Tibial artery (tissue), 4 donors: ENCODE results near the gene NAT14.
"Not testable (repeated sequence)": the region's sequence is repeated elsewhere in the genome, so short reads cannot be mapped to it uniquely, and the experiment has no call there.

Source experiments
- DNase-seq, 2 donors: peaks; one replicate each; pipeline ENCODE4 v3.0.0-alpha.2; 2019
- H3K27ac ChIP-seq, 2 donors: fragments of 200-600 bp; sonication (generic) in 1 of 2; 1 replicate in 1 of 2; 2 replicates in 1 of 2; pipeline ENCODE4 v1.5.1; 2018 to 2019; ENCODE audit warnings: mild to moderate bottlenecking in 1 of 2
- H3K27me3 ChIP-seq, 2 donors: fragments of 200-600 bp; sonication (generic) in 1 of 2; one replicate each; pipeline versions ENCODE4 v1.5.1 to v1.6.0; 2016 to 2019
- H3K36me3 ChIP-seq, 3 donors: fragments of 200-600 bp; sonication (generic) in 2 of 3; one replicate each; pipeline ENCODE4 v1.5.1; 2016 to 2019; ENCODE audit warnings: mild to moderate bottlenecking in 2 of 3
- H3K4me1 ChIP-seq, 4 donors: fragments of 200-600 bp; sonication (generic) in 2 of 4; 1 replicate in 3 of 4; 2 replicates in 1 of 4; pipeline ENCODE4 v1.5.1; 2016 to 2019
- H3K4me3 ChIP-seq, 2 donors: fragments of 200-600 bp; sonication (generic) in 1 of 2; 1 replicate in 1 of 2; 2 replicates in 1 of 2; pipeline ENCODE4 v1.5.1; 2018 to 2019; ENCODE audit warnings: mild to moderate bottlenecking in 2 of 2
- H3K9me3 ChIP-seq, 3 donors: fragments of 200-600 bp; sonication (generic) in 1 of 3; one replicate each; pipeline ENCODE4 v1.5.1; 2016 to 2019
- intact Hi-C: fragments of 100-400 bp; cut with DNase I; formaldehyde crosslinking; loops from one replicate; pipeline ENCODE4 v1.15.0; 2023; ENCODE audit warnings: low total_unique reads
- TF ChIP-seq, protein P1 (sequence below), 2 experiments: fragments of 200-600 bp in 1 of 2; fragments of 450-650 bp in 1 of 2; IDR thresholded peaks; one replicate each; pipeline ENCODE4 v1.5.1; 2017 to 2019; ENCODE audit warnings: antibody characterized with exemption in 2 of 2, mild to moderate bottlenecking in 1 of 2, moderate library complexity in 1 of 2

Gene NAT14

DNA sequence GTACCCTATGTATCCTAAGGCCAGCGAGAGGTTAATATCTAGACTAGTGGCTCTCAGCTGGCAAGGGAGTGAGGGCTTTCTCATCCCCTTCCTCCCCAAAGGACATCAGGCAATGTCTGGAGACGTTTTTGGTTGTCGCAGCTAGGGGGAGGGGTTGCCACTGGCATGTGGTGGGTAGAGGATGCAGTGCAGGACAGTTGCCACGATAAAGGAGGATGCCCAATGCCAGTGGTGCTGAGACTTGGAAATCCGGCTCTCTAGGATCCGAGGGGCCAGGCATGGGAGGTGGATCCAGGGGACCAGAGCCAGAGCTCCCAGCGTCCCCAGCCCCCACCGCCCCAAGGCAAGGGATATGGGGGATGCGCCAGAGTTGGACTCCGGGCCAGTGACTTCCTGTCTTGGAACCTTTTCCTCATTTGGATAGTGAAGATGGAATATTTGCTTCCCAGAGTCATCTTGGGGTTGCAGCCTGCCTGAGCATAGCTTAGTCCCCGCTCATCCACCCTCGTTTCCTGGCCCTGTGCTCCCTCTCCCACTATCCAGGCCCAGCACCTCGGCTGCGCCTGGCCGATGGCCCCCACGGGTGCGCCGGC, 8.2 kb downstream of the NAT14 start:
- peaks cover 0 to 61% of the 10 kb centered on the region in 2 donors for H3K27me3 ChIP-seq
- no peaks in the 10 kb centered on the region for H3K36me3 ChIP-seq
- intact Hi-C loops, result no loop called here
- peak overlapping the region; percentile 60 to 72 for H3K27ac ChIP-seq
- TF ChIP-seq, protein P1, sequence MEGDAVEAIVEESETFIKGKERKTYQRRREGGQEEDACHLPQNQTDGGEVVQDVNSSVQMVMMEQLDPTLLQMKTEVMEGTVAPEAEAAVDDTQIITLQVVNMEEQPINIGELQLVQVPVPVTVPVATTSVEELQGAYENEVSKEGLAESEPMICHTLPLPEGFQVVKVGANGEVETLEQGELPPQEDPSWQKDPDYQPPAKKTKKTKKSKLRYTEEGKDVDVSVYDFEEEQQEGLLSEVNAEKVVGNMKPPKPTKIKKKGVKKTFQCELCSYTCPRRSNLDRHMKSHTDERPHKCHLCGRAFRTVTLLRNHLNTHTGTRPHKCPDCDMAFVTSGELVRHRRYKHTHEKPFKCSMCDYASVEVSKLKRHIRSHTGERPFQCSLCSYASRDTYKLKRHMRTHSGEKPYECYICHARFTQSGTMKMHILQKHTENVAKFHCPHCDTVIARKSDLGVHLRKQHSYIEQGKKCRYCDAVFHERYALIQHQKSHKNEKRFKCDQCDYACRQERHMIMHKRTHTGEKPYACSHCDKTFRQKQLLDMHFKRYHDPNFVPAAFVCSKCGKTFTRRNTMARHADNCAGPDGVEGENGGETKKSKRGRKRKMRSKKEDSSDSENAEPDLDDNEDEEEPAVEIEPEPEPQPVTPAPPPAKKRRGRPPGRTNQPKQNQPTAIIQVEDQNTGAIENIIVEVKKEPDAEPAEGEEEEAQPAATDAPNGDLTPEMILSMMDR (IDR thresholded peaks at IDR 0.05), result no peak
- peaks cover 0 to 27% (median 10%) of the 10 kb centered on the region in 4 donors for H3K4me1 ChIP-seq
- no peaks in the 10 kb centered on the region for H3K9me3 ChIP-seq
- peak overlapping the region; percentile 23 to 35 for H3K4me3 ChIP-seq
- no peak for DNase-seq

DNA sequence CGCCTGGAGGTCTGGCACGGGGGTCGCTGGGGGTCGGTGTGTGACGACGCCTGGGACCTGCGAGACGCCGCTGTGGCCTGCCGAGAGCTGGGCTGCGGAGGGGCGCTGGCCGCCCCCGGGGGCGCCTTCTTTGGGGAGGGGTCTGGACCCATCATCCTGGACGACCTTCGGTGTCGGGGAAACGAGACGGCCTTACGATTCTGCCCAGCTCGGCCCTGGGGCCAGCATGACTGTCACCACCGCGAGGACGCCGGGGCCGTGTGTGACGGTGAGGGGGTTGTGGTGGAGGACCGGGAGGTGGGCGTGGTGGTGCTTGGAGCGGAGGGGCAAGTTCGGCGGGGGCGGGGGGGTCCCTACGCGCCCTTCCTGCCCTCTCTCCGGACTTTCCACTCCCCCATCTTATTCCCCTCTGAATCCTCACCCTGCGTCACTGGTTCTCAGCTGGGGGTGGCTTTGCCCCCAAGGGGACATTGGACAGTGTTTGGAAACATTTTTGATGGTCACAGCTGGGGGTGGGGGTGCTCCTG, 8.7 kb downstream of the NAT14 start:
- Histone ChIP-seq H3K9me3 (no peaks in the 10 kb centered on the region), H3K4me3 (peak overlapping the region; percentile 23 to 35), H3K4me1 (peaks cover 0 to 27% (median 8%) of the 10 kb centered on the region in 4 donors), H3K36me3 (no peaks in the 10 kb centered on the region), H3K27me3 (peaks cover 0 to 61% of the 10 kb centered on the region in 2 donors), H3K27ac (peak overlapping the region; percentile 60 to 72)
- intact Hi-C loops, result no loop called here
- TF ChIP-seq, protein P1 (IDR thresholded peaks at IDR 0.05), result no peak
- no peak for DNase-seq

DNA sequence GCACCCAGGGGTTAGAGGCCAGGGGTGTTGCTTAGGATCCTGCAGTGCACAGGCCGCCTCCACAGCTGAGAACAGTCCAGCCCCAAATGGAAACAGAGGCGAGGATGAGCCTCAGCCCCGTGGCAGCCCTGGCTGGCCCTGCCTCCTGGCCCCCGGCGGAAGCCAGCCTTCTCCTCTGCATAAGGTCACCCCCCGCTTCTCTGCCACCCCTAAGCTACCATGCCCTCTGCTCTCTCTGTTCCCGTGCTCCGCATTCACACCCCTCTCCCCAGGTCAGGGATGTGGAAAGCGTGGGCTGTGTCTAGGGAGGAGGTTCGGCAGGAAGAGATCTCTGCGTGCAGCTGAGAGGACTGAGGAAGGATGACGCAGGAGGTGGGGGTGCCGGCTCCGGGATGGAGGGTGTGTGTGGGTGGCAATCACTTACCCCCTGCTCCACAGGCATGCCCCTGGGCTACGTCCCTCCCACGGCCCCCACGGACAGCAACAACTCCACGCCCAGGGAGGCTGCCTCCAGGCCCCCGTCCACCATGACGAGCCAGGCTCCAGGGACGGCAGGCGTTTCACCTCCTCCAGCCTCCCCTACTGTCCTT, 9.3 kb downstream of the NAT14 start:
- peak in 1 of 2 donors; percentile 50 for DNase-seq
- Histone ChIP-seq H3K36me3 (no peaks in the 10 kb centered on the region), H3K27me3 (peaks cover 0 to 56% of the 10 kb centered on the region in 2 donors), H3K4me1 (peaks cover 0 to 22% (median 5%) of the 10 kb centered on the region in 4 donors), H3K27ac (peak overlapping the region; percentile 60 to 72), H3K9me3 (no peaks in the 10 kb centered on the region), H3K4me3 (peak overlapping the region; percentile 23 to 35)
- TF ChIP-seq, protein P1 (IDR thresholded peaks at IDR 0.05), result no peak
- intact Hi-C loops, result no loop called here

DNA sequence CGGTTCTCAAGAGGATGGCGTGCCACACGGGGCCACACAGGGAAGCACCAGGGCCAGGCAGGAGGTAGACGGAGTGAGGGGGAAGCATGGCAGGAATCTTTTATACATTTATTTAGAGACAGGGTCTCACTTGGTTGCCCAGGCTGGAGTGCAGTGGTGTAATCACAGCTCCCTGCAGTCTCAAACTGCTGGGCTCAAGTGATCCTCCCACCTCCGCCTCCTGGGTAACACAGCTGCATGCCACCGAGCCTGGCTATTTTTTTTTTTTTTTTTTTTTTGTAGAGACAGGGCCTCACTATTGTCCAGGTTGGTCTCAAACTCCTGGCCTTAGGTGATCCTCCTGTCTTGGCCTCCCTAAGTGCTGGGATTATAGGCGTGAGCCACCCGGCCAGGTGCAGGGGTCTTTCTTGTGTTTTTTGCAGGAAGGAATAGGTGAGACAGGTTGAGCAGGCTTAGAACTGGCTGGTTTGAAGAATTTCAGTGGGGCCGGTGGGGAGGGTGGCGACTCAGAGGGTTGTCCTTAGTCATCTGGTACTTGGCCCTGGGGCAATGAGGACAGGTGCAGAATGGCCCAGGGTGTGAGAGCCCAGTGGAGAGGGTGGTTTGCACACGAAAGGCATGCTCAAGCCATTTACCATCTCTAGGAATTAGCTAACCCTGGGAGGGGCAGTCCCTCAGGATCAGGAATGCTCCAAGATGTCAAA, 10.8 kb downstream of the NAT14 start:
- Histone ChIP-seq H3K9me3 (no peaks in the 10 kb centered on the region), H3K4me1 (peaks cover 0 to 21% (median 3%) of the 10 kb centered on the region in 4 donors), H3K4me3 (no peak overlapping the region), H3K27ac (no peak overlapping the region), H3K27me3 (peaks cover 0 to 41% of the 10 kb centered on the region in 2 donors), H3K36me3 (peaks cover 0 to 8% (median 0%) of the 10 kb centered on the region in 3 donors)
- no peak for DNase-seq
- TF ChIP-seq, protein P1 (IDR thresholded peaks at IDR 0.05), result no peak
- intact Hi-C loops, result no loop called here

DNA sequence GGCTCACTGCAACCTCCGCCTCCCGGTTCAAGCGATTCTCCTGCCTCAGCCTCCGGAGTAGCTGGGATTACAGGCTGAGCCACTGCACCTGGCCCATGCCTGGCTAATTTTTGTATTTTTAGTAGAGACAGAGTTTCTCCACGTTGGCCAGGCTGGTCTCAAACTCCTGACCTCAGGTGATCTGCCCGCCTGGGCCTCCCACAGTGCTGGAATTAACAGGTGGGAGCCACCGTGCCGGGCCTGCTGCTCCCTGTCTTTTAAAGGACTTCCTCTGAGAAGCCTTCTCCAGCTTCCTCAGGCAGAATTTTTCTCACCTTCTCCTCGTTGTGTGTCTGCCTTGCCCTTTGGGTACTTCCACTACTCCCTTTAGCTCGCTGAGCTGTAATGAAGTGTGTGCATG, 11.8 kb downstream of the NAT14 start:
- H3K36me3 ChIP-seq, intact Hi-C loops, H3K27ac ChIP-seq, DNase-seq, H3K4me3 ChIP-seq, H3K9me3 ChIP-seq: not testable (repeated sequence)
- peaks cover 0 to 31% of the 10 kb centered on the region in 2 donors for H3K27me3 ChIP-seq
- peaks cover 0 to 15% (median 0%) of the 10 kb centered on the region in 4 donors for H3K4me1 ChIP-seq

DNA sequence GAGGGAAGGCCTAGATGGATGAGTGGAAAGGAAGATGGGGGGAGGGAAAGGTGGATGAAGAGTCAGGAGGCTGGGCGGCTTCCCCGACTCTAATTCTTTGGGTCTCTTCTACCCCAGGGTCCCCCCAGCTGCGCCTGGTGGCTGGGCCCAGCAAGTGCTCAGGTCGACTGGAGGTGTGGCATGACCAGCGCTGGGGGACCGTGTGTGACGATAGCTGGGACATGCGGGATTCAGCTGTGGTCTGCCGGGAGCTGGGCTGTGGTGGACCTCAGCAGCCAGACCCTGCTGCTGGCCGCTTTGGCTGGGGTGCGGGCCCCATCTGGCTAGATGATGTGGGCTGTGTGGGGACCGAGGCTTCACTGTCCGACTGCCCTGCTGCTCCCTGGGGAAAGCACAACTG, 12.8 kb downstream of the NAT14 start:
- Histone ChIP-seq H3K36me3 (peaks cover 0 to 8% (median 0%) of the 10 kb centered on the region in 3 donors), H3K9me3 (no peaks in the 10 kb centered on the region), H3K4me1 (peaks cover 0 to 9% (median 0%) of the 10 kb centered on the region in 4 donors), H3K27me3 (peaks cover 0 to 21% of the 10 kb centered on the region in 2 donors), H3K27ac (no peak overlapping the region), H3K4me3 (no peak overlapping the region)
- intact Hi-C loops, result no loop called here
- TF ChIP-seq, protein P1 (IDR thresholded peaks at IDR 0.05), result no peak
- no peak for DNase-seq
